ENCODE data around the gene ZSCAN16. TPM values are rescaled to one million over a fixed set of nuclear protein-coding genes. Genes with fewer than 3 reads are reported as not detected.
"Not testable (repeated sequence)": the region's sequence is repeated elsewhere in the genome, so short reads cannot be mapped to it uniquely, and the experiment has no call there.

Gene ZSCAN16
- 10 to 100 TPM in 3 of 5 donors, 1 to 10 TPM in 2; 5.9 to 13.1 (median 10.7) TPM for total RNA-seq
- total RNA-seq (2013) = 14.4 TPM
- total RNA-seq = 3.0 to 18.1 (median 14.0) reads per million in 29 experiments

- peak; percentile 33 to 80 (median 68) for DNase-seq
- Histone ChIP-seq H3K4me1 (ENCODE audit: control insufficient read depth in 1 of 2, extremely low read depth in 1 of 2, insufficient read depth in 2 of 2, low read length in 2 of 2) (peaks cover 9 to 14% of the 10 kb centered on the region in 2 experiments), H3K4me3 (ENCODE audit: control insufficient read depth in 1 of 2, extremely low read depth in 1 of 2, low read length in 1 of 2) (peak within 1 kb of the TSS; percentile 69 to 93), H3K9me3 (no peaks in the 10 kb centered on the region), H3K27ac (ENCODE audit: low read length) (peak within 1 kb of the TSS; percentile 87), H3K27me3 (replicated peaks in 1 of 2; ENCODE audit: control insufficient read depth in 2 of 2, extremely low read depth in 1 of 2, insufficient read depth in 2 of 2, low read length in 1 of 2) (no peaks in the 10 kb centered on the region), H3K36me3 (ENCODE audit: control insufficient read depth in 2 of 2, extremely low read depth in 1 of 2, insufficient read depth in 1 of 2, low read length in 1 of 2) (peaks cover 0 to 39% of the 10 kb centered on the region in 2 donors)
- H3K27me3 Mint-ChIP-seq = no peaks in the 10 kb centered on the region
- peaks cover 36% of the 10 kb centered on the region for H3K36me3 Mint-ChIP-seq
- peak within 1 kb of the TSS; percentile 95 to 98 for H3K27ac Mint-ChIP-seq
- ChIA-PET POLR2A (interaction anchor here (0.6 to 3.0 kb wide), 6 partner anchors 12 to 907 kb away, joined by 3 to 17 read pairs (median 4); partner anchors contain the start of gene ZKSCAN8 (in 1 of the 2)), CTCF (interaction anchor here in 1 of 2 donors (0.6 to 2.2 kb wide), 7 partner anchors 12 to 864 kb away, joined by 3 to 11 read pairs (median 5); no protein-coding TSS in a partner anchor)
- 0% methylated on average over 15 of the region's 28 CpGs for WGBS (ENCODE audit: insufficient coverage)
- H3K4me1 Mint-ChIP-seq = peaks cover 43 to 63% (median 55%) of the 10 kb centered on the region in 3 donors
- peak within 1 kb of the TSS; percentile 91 to 97 (median 97) for H3K4me3 Mint-ChIP-seq
- H3K9me3 Mint-ChIP-seq = no peaks in the 10 kb centered on the region
- peak; percentile 72 to 97 (median 92) for ATAC-seq (replicated peaks in 1 of 4)
Measured at GRCh38 chr6:28124350-28124970, at the start of gene ZSCAN16. Gene ZSCAN16 (plus strand): TSS chr6:28124609. CDS start chr6:28125444, 835 bp downstream.

- Histone ChIP-seq H3K27me3 (replicated peaks in 1 of 2; ENCODE audit: control insufficient read depth in 2 of 2, extremely low read depth in 1 of 2, insufficient read depth in 2 of 2, low read length in 1 of 2) (no peaks in the 10 kb centered on the region), H3K4me1 (ENCODE audit: control insufficient read depth in 1 of 2, extremely low read depth in 1 of 2, insufficient read depth in 2 of 2, low read length in 2 of 2) (peaks cover 2 to 16% of the 10 kb centered on the region in 2 experiments), H3K4me3 (ENCODE audit: control insufficient read depth in 1 of 2, extremely low read depth in 1 of 2, low read length in 1 of 2) (no peak overlapping the region), H3K9me3 (no peaks in the 10 kb centered on the region), H3K36me3 (ENCODE audit: control insufficient read depth in 2 of 2, extremely low read depth in 1 of 2, insufficient read depth in 1 of 2, low read length in 1 of 2) (no peaks in the 10 kb centered on the region), H3K27ac (ENCODE audit: low read length) (no peak overlapping the region)
- Mint-ChIP-seq H3K36me3 (peaks cover 5% of the 10 kb centered on the region), H3K27ac (no peak overlapping the region), H3K9me3 (peaks cover 0 to 4% (median 0%) of the 10 kb centered on the region in 3 donors), H3K27me3 (peaks cover 0 to 2% of the 10 kb centered on the region in 2 donors), H3K4me1 (peaks cover 22 to 35% (median 25%) of the 10 kb centered on the region in 3 donors), H3K4me3 (peak overlapping the region in 1 of 3 donors; percentile 29)
- no peak for DNase-seq
- POLR2A ChIA-PET = interaction anchor here in 1 of 2 donors (0.7 kb wide), 1 partner anchor 63 kb away, joined by 3 read pairs; no protein-coding TSS in a partner anchor
- CTCF ChIA-PET = no interaction called here
- ATAC-seq (replicated peaks in 1 of 4) = no peak
Measured at GRCh38 chr6:28078050-28078449, 46.4 kb upstream of the ZSCAN16 start.

- no peak overlapping the region for H3K4me3 ChIP-seq (ENCODE audit: control insufficient read depth in 1 of 2, extremely low read depth in 1 of 2, low read length in 1 of 2)
- no peak for DNase-seq
- WGBS (ENCODE audit: insufficient coverage) = 80% methylated on average over 1 of the region's 6 CpGs
- H3K4me1 Mint-ChIP-seq = peaks cover 22 to 41% (median 25%) of the 10 kb centered on the region in 3 donors
- no peaks in the 10 kb centered on the region for H3K27me3 Mint-ChIP-seq
- H3K4me3 Mint-ChIP-seq = peak overlapping the region; percentile 29 to 97 (median 84)
- no peaks in the 10 kb centered on the region for H3K27me3 ChIP-seq (replicated peaks in 1 of 2; ENCODE audit: control insufficient read depth in 2 of 2, extremely low read depth in 1 of 2, insufficient read depth in 2 of 2, low read length in 1 of 2)
- no peak overlapping the region for H3K27ac ChIP-seq (ENCODE audit: low read length)
- H3K4me1 ChIP-seq (ENCODE audit: control insufficient read depth in 1 of 2, extremely low read depth in 1 of 2, insufficient read depth in 2 of 2, low read length in 2 of 2) = peaks cover 2 to 16% of the 10 kb centered on the region in 2 experiments
- no peaks in the 10 kb centered on the region for H3K36me3 ChIP-seq (ENCODE audit: control insufficient read depth in 2 of 2, extremely low read depth in 1 of 2, insufficient read depth in 1 of 2, low read length in 1 of 2)
- ChIA-PET CTCF (no interaction called here), POLR2A (no interaction called here)
- H3K27ac Mint-ChIP-seq = no peak overlapping the region
- peaks cover 0 to 4% (median 0%) of the 10 kb centered on the region in 3 donors for H3K9me3 Mint-ChIP-seq
- ATAC-seq (replicated peaks in 1 of 4) = no peak
- H3K36me3 Mint-ChIP-seq = peaks cover 13% of the 10 kb centered on the region
- H3K9me3 ChIP-seq = no peaks in the 10 kb centered on the region
Measured at GRCh38 chr6:28078836-28079235, 45.6 kb upstream of the ZSCAN16 start.

- Mint-ChIP-seq H3K36me3 (peaks cover 16% of the 10 kb centered on the region), H3K4me1 (peaks cover 22 to 41% (median 25%) of the 10 kb centered on the region in 3 donors), H3K27ac (peak within 1 kb of the TSS; percentile 90 to 98), H3K4me3 (peak within 1 kb of the TSS; percentile 84 to 98 (median 97))
- H3K4me3 ChIP-seq (ENCODE audit: control insufficient read depth in 1 of 2, extremely low read depth in 1 of 2, low read length in 1 of 2) = peak within 1 kb of the TSS; percentile 80 to 98
- not testable (repeated sequence) for H3K36me3 ChIP-seq (ENCODE audit: control insufficient read depth in 2 of 2, extremely low read depth in 1 of 2, insufficient read depth in 1 of 2, low read length in 1 of 2); H3K9me3 ChIP-seq; H3K27me3 ChIP-seq (replicated peaks in 1 of 2; ENCODE audit: control insufficient read depth in 2 of 2, extremely low read depth in 1 of 2, insufficient read depth in 2 of 2, low read length in 1 of 2); H3K27me3 Mint-ChIP-seq; H3K9me3 Mint-ChIP-seq
- H3K27ac ChIP-seq (ENCODE audit: low read length) = peak within 1 kb of the TSS; percentile 86
- DNase-seq = peak in 5 of 35 experiments; percentile 6 to 36 (median 22)
- ATAC-seq (replicated peaks in 1 of 4) = peak; percentile 3 to 33 (median 18)
- POLR2A ChIA-PET = interaction anchor here (0.6 to 0.7 kb wide), 6 partner anchors 11 to 638 kb away, joined by 3 to 9 read pairs (median 6); no protein-coding TSS in a partner anchor
- CTCF ChIA-PET = interaction anchor here in 1 of 2 donors (0.6 kb wide), 1 partner anchor 1010 kb away, joined by 3 read pairs; no protein-coding TSS in a partner anchor
- 0% methylated on average over 1 of the region's 15 CpGs for WGBS (ENCODE audit: insufficient coverage)
- H3K4me1 ChIP-seq (ENCODE audit: control insufficient read depth in 1 of 2, extremely low read depth in 1 of 2, insufficient read depth in 2 of 2, low read length in 2 of 2) = peaks cover 2 to 16% of the 10 kb centered on the region in 2 experiments
Measured at GRCh38 chr6:28080381-28080630, 44.1 kb upstream of the ZSCAN16 start, which contains the start of gene ZNF165. Gene ZNF165 (plus strand): TSS chr6:28080568. CDS start chr6:28085481, 4,913 bp downstream.

GRCh38 chr6:28080631-28081485 is 43.6 kb upstream of the ZSCAN16 start:
- Histone ChIP-seq H3K4me1 (ENCODE audit: control insufficient read depth in 1 of 2, extremely low read depth in 1 of 2, insufficient read depth in 2 of 2, low read length in 2 of 2) (peaks cover 2 to 16% of the 10 kb centered on the region in 2 experiments), H3K36me3 (ENCODE audit: control insufficient read depth in 2 of 2, extremely low read depth in 1 of 2, insufficient read depth in 1 of 2, low read length in 1 of 2) (no peaks in the 10 kb centered on the region), H3K27ac (ENCODE audit: low read length) (peak overlapping the region; percentile 86), H3K27me3 (replicated peaks in 1 of 2; ENCODE audit: control insufficient read depth in 2 of 2, extremely low read depth in 1 of 2, insufficient read depth in 2 of 2, low read length in 1 of 2) (no peaks in the 10 kb centered on the region), H3K9me3 (no peaks in the 10 kb centered on the region), H3K4me3 (ENCODE audit: control insufficient read depth in 1 of 2, extremely low read depth in 1 of 2, low read length in 1 of 2) (peak overlapping the region; percentile 80 to 98)
- ATAC-seq (replicated peaks in 1 of 4) (peak; percentile 82 to 86 (median 84)), DNase-seq (peak; percentile 72 to 96 (median 89))
- POLR2A ChIA-PET = interaction anchor here in 1 of 2 donors (0.7 kb wide), 1 partner anchor 638 kb away, joined by 9 read pairs; no protein-coding TSS in a partner anchor
- WGBS (ENCODE audit: insufficient coverage) = under 1% methylated on average over 37 of the region's 46 CpGs
- peak overlapping the region; percentile 90 to 98 for H3K27ac Mint-ChIP-seq
- peak overlapping the region; percentile 84 to 98 (median 97) for H3K4me3 Mint-ChIP-seq
- peaks cover 0 to 4% (median 0%) of the 10 kb centered on the region in 3 donors for H3K9me3 Mint-ChIP-seq
- CTCF ChIA-PET = no interaction called here
- H3K4me1 Mint-ChIP-seq = peaks cover 22 to 41% (median 25%) of the 10 kb centered on the region in 3 donors
- no peaks in the 10 kb centered on the region for H3K27me3 Mint-ChIP-seq
- H3K36me3 Mint-ChIP-seq = peaks cover 22% of the 10 kb centered on the region

GRCh38 chr6:28081486-28081751 is 43.0 kb upstream of the ZSCAN16 start:
- H3K27me3 ChIP-seq (replicated peaks in 1 of 2; ENCODE audit: control insufficient read depth in 2 of 2, extremely low read depth in 1 of 2, insufficient read depth in 2 of 2, low read length in 1 of 2) = no peaks in the 10 kb centered on the region
- H3K36me3 ChIP-seq (ENCODE audit: control insufficient read depth in 2 of 2, extremely low read depth in 1 of 2, insufficient read depth in 1 of 2, low read length in 1 of 2) = no peaks in the 10 kb centered on the region
- Mint-ChIP-seq H3K27ac (peak overlapping the region; percentile 90 to 98), H3K27me3 (no peaks in the 10 kb centered on the region), H3K9me3 (peaks cover 0 to 4% (median 0%) of the 10 kb centered on the region in 3 donors), H3K4me1 (peaks cover 22 to 41% (median 25%) of the 10 kb centered on the region in 3 donors), H3K36me3 (peaks cover 27% of the 10 kb centered on the region), H3K4me3 (peak overlapping the region; percentile 84 to 98 (median 97))
- 0% methylated on average over 3 of the region's 4 CpGs for WGBS (ENCODE audit: insufficient coverage)
- DNase-seq = peak in 26 of 35 experiments; percentile 3 to 79 (median 29)
- no peaks in the 10 kb centered on the region for H3K9me3 ChIP-seq
- CTCF ChIA-PET = no interaction called here
- H3K4me1 ChIP-seq (ENCODE audit: control insufficient read depth in 1 of 2, extremely low read depth in 1 of 2, insufficient read depth in 2 of 2, low read length in 2 of 2) = peaks cover 2 to 16% of the 10 kb centered on the region in 2 experiments
- POLR2A ChIA-PET = no interaction called here
- ATAC-seq (replicated peaks in 1 of 4) = peak in 3 of 4 experiments; percentile 26 to 65 (median 35)
- H3K27ac ChIP-seq (ENCODE audit: low read length) = peak overlapping the region; percentile 86
- peak overlapping the region; percentile 80 to 98 for H3K4me3 ChIP-seq (ENCODE audit: control insufficient read depth in 1 of 2, extremely low read depth in 1 of 2, low read length in 1 of 2)

All from T-cell (primary cell).